NCI-H2196 treated with DMSO at 0.1 percent for 48 hours (cell line): ENCODE measurements around the gene SEC24A.
A peak's percentile ranks its signal among the peaks of the same experiment; 100 is the strongest.
"Not testable (repeated sequence)": the region's sequence is repeated elsewhere in the genome, so short reads cannot be mapped to it uniquely, and the experiment has no call there.

Experiments used
- DNase-seq: peaks from one replicate; lab custom pipeline; 2025; ENCODE audit not compliant: unreplicated experiment; lab: John Stamatoyannopoulos, UW

The SEC24A gene

GRCh38 chr5:134738963-134739661, 90.5 kb downstream of the SEC24A start:
- DNase-seq: peak; percentile 28

- DNase-seq: no peak
Measured at GRCh38 chr5:134741052-134741451, 92.5 kb downstream of the SEC24A start.

GRCh38 chr5:134742134-134742533, 93.5 kb downstream of the SEC24A start:
- DNase-seq: no peak

GRCh38 chr5:134749415-134749814, 100.8 kb downstream of the SEC24A start:
- no peak for DNase-seq

DNA sequence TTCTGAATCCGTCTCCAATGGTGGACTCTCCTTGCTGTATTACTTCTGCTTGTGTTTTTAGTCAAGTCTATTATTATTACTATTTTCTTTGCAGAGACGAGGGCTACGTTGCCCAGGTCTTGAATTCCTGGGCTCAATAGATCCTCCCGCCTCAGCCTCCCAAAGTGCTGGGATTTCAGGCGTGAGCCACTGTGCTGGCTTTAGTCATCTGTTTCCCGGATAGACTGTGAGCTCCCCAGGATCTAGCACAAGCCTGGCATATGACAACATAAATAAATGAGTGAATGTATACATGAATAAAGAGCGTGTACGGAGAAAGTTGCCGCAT, 109.6 kb downstream of the SEC24A start:
- no peak for DNase-seq

- peak; percentile 94 for DNase-seq
Measured at GRCh38 chr5:134758504-134759341, 110.1 kb downstream of the SEC24A start, which contains the start of gene DDX46. TSS of gene DDX46 (plus strand) at chr5:134758779. CDS start at chr5:134758939, 160 bp downstream.

DNA sequence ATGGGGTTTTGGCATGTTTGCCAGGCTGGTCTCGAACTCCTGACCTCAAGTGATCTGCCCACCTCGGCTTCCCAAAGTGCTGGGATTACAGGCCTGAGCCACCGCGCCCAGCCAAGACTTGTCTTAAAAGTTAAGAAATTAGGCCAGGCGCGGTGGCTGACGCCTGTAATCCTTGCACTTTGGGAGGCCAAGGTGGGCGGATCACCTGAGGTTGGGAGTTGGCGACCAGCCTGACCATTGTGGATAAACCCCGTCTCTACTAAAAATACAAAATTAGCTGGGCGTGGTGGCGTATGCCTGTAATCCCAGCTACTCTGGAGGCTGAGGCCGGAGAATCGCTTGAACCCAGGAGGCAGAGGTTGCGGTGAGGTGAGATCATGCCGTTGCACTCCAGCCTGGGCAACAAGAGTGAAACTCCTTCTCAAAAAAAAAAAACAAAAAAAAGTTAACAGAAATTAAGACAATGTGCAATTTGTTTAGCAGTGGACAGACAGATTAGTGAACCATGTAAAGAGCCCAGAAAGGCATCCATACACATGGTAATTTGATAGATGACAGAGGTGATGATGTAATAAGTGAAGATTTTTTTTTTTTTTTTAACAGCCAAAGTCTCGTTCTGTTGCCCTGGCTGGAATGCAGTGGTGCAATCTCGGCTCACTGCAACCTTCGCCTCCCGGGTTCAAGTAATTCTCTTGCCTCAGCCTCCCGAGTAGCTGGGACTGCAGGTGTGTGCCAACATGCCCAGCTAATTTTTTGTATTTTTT, 119.1 kb downstream of the SEC24A start:
- DNase-seq: not testable (repeated sequence)

GRCh38 chr5:134769206-134769605, 120.6 kb downstream of the SEC24A start:
- no peak for DNase-seq

DNA sequence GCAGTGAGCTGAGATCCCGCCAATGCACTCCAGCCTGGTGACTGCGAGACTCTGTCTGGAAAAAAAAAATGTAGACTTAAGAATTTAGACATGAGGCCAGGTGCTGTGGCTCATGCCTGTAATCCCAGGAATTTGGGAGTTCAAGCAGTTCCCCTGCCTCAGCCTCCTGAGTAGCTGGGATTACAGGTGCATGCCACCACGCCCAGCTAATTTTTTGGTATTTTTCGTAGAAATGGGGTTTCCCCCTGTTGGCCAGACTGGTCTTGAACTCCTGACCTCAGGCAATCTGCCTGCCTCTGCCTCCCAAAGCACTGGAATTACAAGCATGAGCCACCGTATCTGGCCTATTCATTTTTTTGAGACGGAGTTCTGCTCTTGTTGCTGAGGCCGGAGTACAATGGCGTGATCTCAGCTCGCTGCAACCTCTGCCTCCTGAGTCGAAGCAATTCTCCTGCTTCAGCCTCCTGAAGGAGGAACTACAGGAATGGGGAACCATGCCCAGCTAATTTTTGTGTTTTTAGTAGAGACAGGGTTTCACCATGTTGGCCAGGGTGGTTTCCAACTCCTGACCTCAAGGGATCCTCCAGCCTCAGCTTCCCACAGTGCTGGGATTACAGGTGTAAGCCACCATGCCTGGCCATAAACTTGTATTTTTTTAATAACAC, 124.0 kb downstream of the SEC24A start:
- DNase-seq: no peak

DNA sequence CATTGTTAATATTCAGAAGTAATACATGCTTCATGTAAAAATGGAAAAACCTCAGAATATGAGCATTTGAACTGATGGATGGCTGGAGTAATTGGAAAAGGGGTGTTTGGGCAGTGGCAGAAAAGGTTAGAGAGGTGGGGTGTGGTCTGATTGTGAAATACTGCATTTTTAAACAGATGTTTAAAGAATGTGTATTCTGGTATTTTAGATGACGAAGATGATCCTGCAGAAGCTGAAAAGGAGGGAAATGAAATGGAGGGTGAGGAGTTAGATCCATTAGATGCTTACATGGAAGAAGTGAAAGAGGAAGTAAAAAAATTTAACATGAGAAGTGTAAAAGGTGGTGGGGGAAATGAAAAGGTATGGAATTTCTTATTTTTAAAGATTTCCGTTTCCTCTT, 128.8 kb downstream of the SEC24A start:
- DNase-seq: no peak
